Upper lobe of left lung (tissue), 4 donors: Measurements from ENCODE around the gene ITM2C.

Experiments used
- POLR2AphosphoS5 ChIP-seq, 2 donors: sonication (generic); formaldehyde crosslinking; IDR thresholded peaks; one replicate each; pipeline ENCODE4 v1.5.1; 2017; ENCODE audit warnings: antibody characterized with exemption in 2 of 2
- TF ChIP-seq, protein P1 (sequence below), 6 experiments: fragments of 450-650 bp in 4 of 6; fragments of 200-600 bp in 2 of 6; sonication (generic) in 2 of 6; IDR thresholded peaks; one replicate each; pipeline ENCODE4 v1.5.1; 2016 to 2019; ENCODE audit warnings: antibody characterized with exemption in 6 of 6

DNA sequence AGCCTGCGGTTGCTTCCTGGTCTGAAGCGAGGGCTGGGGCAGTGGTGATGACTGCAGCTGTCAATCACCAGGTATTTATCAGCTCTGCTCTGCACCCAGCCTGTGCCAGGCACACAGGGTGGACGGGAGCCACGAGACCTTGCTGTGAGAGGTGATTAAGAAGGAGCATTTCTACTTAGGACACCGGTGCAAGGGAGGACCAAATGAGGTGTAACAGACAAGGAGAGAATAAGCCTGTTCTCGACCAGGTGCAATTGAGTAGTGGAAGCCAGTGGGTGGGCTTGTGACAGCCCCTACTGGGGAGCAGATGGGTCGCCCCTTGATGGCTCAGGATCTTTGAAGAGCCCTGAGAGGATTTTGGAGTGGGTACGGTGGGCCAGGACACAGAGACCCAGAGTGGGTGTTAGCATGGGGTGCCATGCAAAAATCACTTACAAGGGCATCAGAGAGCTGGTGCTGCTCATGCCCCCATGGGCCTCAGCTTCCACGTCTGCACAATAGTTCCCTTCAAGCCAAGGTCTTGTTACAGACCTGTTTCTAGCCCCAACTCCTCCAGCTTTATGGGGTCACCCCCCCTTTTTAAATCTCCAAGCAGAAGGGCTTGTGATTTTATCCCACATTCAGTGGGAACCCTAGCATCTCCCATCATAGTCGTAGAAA, 35.7 kb downstream of the ITM2C start:
- TF ChIP-seq, protein P1, sequence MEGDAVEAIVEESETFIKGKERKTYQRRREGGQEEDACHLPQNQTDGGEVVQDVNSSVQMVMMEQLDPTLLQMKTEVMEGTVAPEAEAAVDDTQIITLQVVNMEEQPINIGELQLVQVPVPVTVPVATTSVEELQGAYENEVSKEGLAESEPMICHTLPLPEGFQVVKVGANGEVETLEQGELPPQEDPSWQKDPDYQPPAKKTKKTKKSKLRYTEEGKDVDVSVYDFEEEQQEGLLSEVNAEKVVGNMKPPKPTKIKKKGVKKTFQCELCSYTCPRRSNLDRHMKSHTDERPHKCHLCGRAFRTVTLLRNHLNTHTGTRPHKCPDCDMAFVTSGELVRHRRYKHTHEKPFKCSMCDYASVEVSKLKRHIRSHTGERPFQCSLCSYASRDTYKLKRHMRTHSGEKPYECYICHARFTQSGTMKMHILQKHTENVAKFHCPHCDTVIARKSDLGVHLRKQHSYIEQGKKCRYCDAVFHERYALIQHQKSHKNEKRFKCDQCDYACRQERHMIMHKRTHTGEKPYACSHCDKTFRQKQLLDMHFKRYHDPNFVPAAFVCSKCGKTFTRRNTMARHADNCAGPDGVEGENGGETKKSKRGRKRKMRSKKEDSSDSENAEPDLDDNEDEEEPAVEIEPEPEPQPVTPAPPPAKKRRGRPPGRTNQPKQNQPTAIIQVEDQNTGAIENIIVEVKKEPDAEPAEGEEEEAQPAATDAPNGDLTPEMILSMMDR (IDR thresholded peaks at IDR 0.05), result no peak
- TF ChIP-seq POLR2AphosphoS5 (IDR thresholded peaks at IDR 0.05), result no peak
